Smooth muscle cell (in vitro differentiated cells): ENCODE results near the gene TSPAN16. TPM values are rescaled to one million over a fixed set of nuclear protein-coding genes. Genes with fewer than 3 reads are reported as not detected.

Experiments
- DNase-seq: peaks from one replicate; lab custom pipeline; 2025; ENCODE audit not compliant: unreplicated experiment; lab: John Stamatoyannopoulos, UW
- H2AFZ ChIP-seq: fragments of 200-600 bp; sonication (generic); 2 replicates; pipeline ENCODE4 v1.6.0; 2016; ENCODE audit warnings: antibody characterized with exemption, low read depth, mild to moderate bottlenecking
- H3F3A ChIP-seq: fragments of 200-600 bp; sonication (generic); 2 replicates; pipeline ENCODE4 v1.6.0; 2017; ENCODE audit warnings: antibody characterized with exemption, low read depth
- H3K27ac ChIP-seq: fragments of 200-600 bp; sonication (generic); 2 replicates; pipeline ENCODE4 v1.5.1; 2016; ENCODE audit warnings: low read depth, mild to moderate bottlenecking
- H3K27me3 ChIP-seq: fragments of 200-600 bp; sonication (generic); 2 replicates; pipeline ENCODE4 v1.6.1; 2016; ENCODE audit warnings: low read depth, mild to moderate bottlenecking
- H3K36me3 ChIP-seq: fragments of 200-600 bp; sonication (generic); 2 replicates; pipeline ENCODE4 v1.5.1; 2016; ENCODE audit warnings: low read depth
- H3K4me1 ChIP-seq: fragments of 200-600 bp; sonication (generic); 2 replicates; pipeline ENCODE4 v1.5.1; 2016; ENCODE audit warnings: low read depth
- H3K4me2 ChIP-seq: fragments of 200-600 bp; sonication (generic); 2 replicates; pipeline ENCODE4 v1.6.0; 2016; ENCODE audit warnings: mild to moderate bottlenecking
- H3K4me3 ChIP-seq: fragments of 200-600 bp; sonication (generic); 2 replicates; pipeline ENCODE4 v1.5.1; 2016; ENCODE audit warnings: mild to moderate bottlenecking
- H3K79me2 ChIP-seq: fragments of 200-600 bp; sonication (generic); 2 replicates; pipeline ENCODE4 v1.6.0; 2016; ENCODE audit warnings: low read depth, mild to moderate bottlenecking
- H3K9ac ChIP-seq: fragments of 200-600 bp; sonication (generic); 2 replicates; pipeline ENCODE4 v1.6.0; 2016; ENCODE audit warnings: low read depth
- H3K9me3 ChIP-seq: fragments of 200-600 bp; sonication (generic); replicated peaks from 2 replicates; pipeline ENCODE4 v1.5.1; 2016; ENCODE audit warnings: low read depth
- H4K20me1 ChIP-seq: fragments of 200-600 bp; sonication (generic); 2 replicates; pipeline ENCODE4 v1.6.0; 2016; ENCODE audit warnings: low read depth
- CTCF ChIP-seq: fragments of 200-600 bp; sonication (generic); IDR thresholded peaks from 2 replicates; pipeline ENCODE4 v1.5.1; 2017; ENCODE audit warnings: borderline replicate concordance, mild to moderate bottlenecking, antibody characterized with exemption; ENCODE audit not compliant: insufficient read depth, poor library complexity, severe bottlenecking
- WGBS: methylation state at CpG from one replicate; pipeline ENCODE4 v1.1.7; 2016; ENCODE audit warnings: low lambda C conversion rate; 5-methylcytosine and 5-hydroxymethylcytosine counted together
- polyA plus RNA-seq: library from polyadenylated mRNA; unstranded; fragments of >200 nt; fragmentation: Nextera tagmentation; extraction: Ambion mirVana; gene quantifications from 2 replicates; pipeline ENCODE4 v1.2.1, GENCODE V29; 2016
- total RNA-seq: library from RNA; depleted of rRNA; stranded (reverse); fragments of >200 nt; gene quantifications from 2 replicates; pipeline ENCODE4 v1.2.3, GENCODE V29; 2014

TSPAN16 gene
- total and polyA plus RNA-seq, 2 experiments from 2014 or later: not detected

- H3K27me3 ChIP-seq: no peaks in the 10 kb centered on the region
- H2AFZ ChIP-seq: no peak overlapping the region
- no peaks in the 10 kb centered on the region for H3K36me3 ChIP-seq
- H3K9me3 ChIP-seq: no peaks in the 10 kb centered on the region
- 16% methylated on average over 38 of the region's 41 CpGs for WGBS
- H3K4me2 ChIP-seq: peak overlapping the region; percentile 74
- no peak overlapping the region for H3K27ac ChIP-seq
- peak; percentile 90 for DNase-seq
- no peak overlapping the region for H3K9ac ChIP-seq
- no peaks in the 10 kb centered on the region for H3K4me1 ChIP-seq
- no peaks in the 10 kb centered on the region for H4K20me1 ChIP-seq
- H3K4me3 ChIP-seq: peak overlapping the region; percentile 28
- no peaks in the 10 kb centered on the region for H3K79me2 ChIP-seq
- H3F3A ChIP-seq: no peaks in the 10 kb centered on the region
- peak; percentile 98 for TF ChIP-seq CTCF
Observed at GRCh38 chr19:11293433-11294389, 2.2 kb upstream of the TSPAN16 start.

DNA sequence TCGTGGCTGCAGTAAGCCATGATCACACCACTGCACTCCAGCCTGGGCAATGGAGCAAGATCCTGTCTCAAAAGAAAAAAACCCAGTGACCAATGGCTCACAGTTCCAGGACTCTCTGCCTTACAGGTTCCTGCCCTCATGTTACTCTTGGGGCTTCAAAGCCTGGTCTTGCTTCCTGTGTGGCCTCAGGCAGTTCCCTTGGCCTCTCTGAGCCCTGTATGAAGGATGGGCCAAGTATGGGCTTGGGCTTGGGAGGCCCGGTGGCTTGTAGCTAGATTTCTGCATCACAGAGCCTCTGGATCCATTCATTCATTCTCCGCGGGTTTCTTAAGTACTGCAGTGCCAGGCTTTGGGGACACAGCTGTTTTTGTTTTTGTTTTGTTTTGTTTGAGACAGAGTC is 780 bp upstream of the TSPAN16 start:
- H3K27me3 ChIP-seq: no peaks in the 10 kb centered on the region
- H3K4me1 ChIP-seq: no peaks in the 10 kb centered on the region
- no peak overlapping the region for H3K4me3 ChIP-seq
- H3F3A ChIP-seq: no peaks in the 10 kb centered on the region
- H3K27ac ChIP-seq: no peak overlapping the region
- DNase-seq: no peak
- no peak overlapping the region for H2AFZ ChIP-seq
- no peaks in the 10 kb centered on the region for H3K79me2 ChIP-seq
- no peak overlapping the region for H3K9ac ChIP-seq
- H3K36me3 ChIP-seq: no peaks in the 10 kb centered on the region
- TF ChIP-seq CTCF: no peak
- no peak overlapping the region for H3K4me2 ChIP-seq
- H4K20me1 ChIP-seq: no peaks in the 10 kb centered on the region
- no peaks in the 10 kb centered on the region for H3K9me3 ChIP-seq
- WGBS: 90% methylated on average over 4 of the region's 4 CpGs

- Histone ChIP-seq H3K27ac (no peak overlapping the region), H3F3A (no peaks in the 10 kb centered on the region), H3K9me3 (no peaks in the 10 kb centered on the region), H3K9ac (no peak overlapping the region), H3K4me2 (no peak overlapping the region), H3K36me3 (no peaks in the 10 kb centered on the region), H4K20me1 (no peaks in the 10 kb centered on the region), H3K79me2 (no peaks in the 10 kb centered on the region), H2AFZ (no peak overlapping the region), H3K4me3 (no peak overlapping the region), H3K4me1 (no peaks in the 10 kb centered on the region), H3K27me3 (no peaks in the 10 kb centered on the region)
- 42% methylated on average over 7 of the region's 7 CpGs for WGBS
- DNase-seq: no peak
- no peak for TF ChIP-seq CTCF
Observed at GRCh38 chr19:11296264-11296663, 304 bp downstream of the TSPAN16 start.
